Osteoblast (primary cell): ENCODE measurements around the gene GADL1. TPM values are rescaled to one million over a fixed set of nuclear protein-coding genes. Genes with fewer than 3 reads are reported as not detected.

Experiments
- DNase-seq: peaks from one replicate; pipeline ENCODE4 v3.0.0; 2011; ENCODE audit warnings: low spot score, mixed read lengths; ENCODE audit not compliant: insufficient read length; ENCODE audit errors: missing footprints
- H2AFZ ChIP-seq: 2 replicates; pipeline ENCODE4 v1.6.0; 2011; ENCODE audit warnings: mild to moderate bottlenecking, low read length
- H3K27ac ChIP-seq: 2 replicates; pipeline ENCODE4 v1.5.1; 2011; ENCODE audit warnings: mild to moderate bottlenecking, low read depth, low read length, moderate library complexity
- H3K27me3 ChIP-seq: 2 replicates; pipeline ENCODE4 v1.6.0; 2012; ENCODE audit warnings: mild to moderate bottlenecking, control low read depth, inconsistent platforms, low read length, moderate library complexity; ENCODE audit not compliant: insufficient read depth
- H3K36me3 ChIP-seq: 2 replicates; pipeline ENCODE4 v1.5.1; 2011; ENCODE audit warnings: mild to moderate bottlenecking, low read length, control low read depth, moderate library complexity; ENCODE audit not compliant: insufficient read depth
- H3K4me1 ChIP-seq: 2 replicates; pipeline ENCODE4 v1.5.1; 2011; ENCODE audit warnings: mild to moderate bottlenecking, low read length, control low read depth, moderate library complexity; ENCODE audit not compliant: insufficient read depth
- H3K4me2 ChIP-seq: 2 replicates; pipeline ENCODE4 v1.6.0; 2011; ENCODE audit warnings: mild to moderate bottlenecking, low read length; ENCODE audit not compliant: insufficient read depth
- H3K4me3 ChIP-seq: fragments of 200-600 bp; sonication (generic); 3 replicates; pipeline ENCODE4 v1.5.1; 2012; ENCODE audit warnings: mild to moderate bottlenecking, low read length, inconsistent platforms; ENCODE audit not compliant: insufficient read depth
- H3K79me2 ChIP-seq: 2 replicates; pipeline ENCODE4 v1.6.0; 2012; ENCODE audit warnings: mild to moderate bottlenecking, low read length, control low read depth, inconsistent platforms; ENCODE audit not compliant: insufficient read depth
- H3K9me3 ChIP-seq: 2 replicates; pipeline ENCODE4 v1.5.1; 2011; ENCODE audit warnings: low read depth, low read length, control low read depth
- H4K20me1 ChIP-seq: 2 replicates; pipeline ENCODE4 v1.6.0; 2012; ENCODE audit warnings: mild to moderate bottlenecking, low read length, control low read depth; ENCODE audit not compliant: insufficient read depth
- total RNA-seq: library from RNA; depleted of rRNA; stranded (reverse); fragments of >200 nt; gene quantifications from 2 replicates; pipeline ENCODE4 v1.2.3, GENCODE V29; 2012
- TF ChIP-seq, protein P1 (sequence below): IDR thresholded peaks from 2 replicates; pipeline ENCODE4 v1.5.1; 2011; ENCODE audit warnings: mild to moderate bottlenecking, low read depth, low read length, moderate library complexity; ENCODE audit errors: extremely low read depth

Gene GADL1
- total RNA-seq, 1 donor: not detected

DNA sequence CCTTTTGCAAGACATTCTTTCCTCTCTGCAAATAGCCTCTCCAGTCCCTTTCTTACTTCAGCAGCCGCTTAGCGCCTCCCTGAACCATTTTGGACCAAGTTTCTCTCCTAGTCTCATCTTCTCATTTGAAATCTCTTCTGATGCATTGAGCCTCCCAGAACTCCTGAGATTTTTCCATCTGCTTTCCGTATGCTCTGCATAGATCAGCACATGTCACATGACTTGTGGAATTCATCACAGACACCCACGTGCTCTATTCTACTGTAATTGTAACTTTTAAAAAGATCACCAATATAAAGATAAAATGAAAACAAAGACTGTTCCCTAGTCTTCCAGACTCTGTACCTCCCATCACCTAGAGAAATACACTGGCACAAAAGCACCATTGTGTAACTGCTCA, 100.7 kb downstream of the GADL1 start:
- Histone ChIP-seq H3K27me3 (peaks cover 4% of the 10 kb centered on the region), H3K9me3 (no peaks in the 10 kb centered on the region), H2AFZ (no peak overlapping the region), H3K27ac (no peak overlapping the region), H3K4me3 (no peak overlapping the region), H3K79me2 (no peaks in the 10 kb centered on the region), H4K20me1 (no peaks in the 10 kb centered on the region), H3K4me2 (no peak overlapping the region), H3K4me1 (no peaks in the 10 kb centered on the region), H3K36me3 (no peaks in the 10 kb centered on the region)
- TF ChIP-seq, protein P1, sequence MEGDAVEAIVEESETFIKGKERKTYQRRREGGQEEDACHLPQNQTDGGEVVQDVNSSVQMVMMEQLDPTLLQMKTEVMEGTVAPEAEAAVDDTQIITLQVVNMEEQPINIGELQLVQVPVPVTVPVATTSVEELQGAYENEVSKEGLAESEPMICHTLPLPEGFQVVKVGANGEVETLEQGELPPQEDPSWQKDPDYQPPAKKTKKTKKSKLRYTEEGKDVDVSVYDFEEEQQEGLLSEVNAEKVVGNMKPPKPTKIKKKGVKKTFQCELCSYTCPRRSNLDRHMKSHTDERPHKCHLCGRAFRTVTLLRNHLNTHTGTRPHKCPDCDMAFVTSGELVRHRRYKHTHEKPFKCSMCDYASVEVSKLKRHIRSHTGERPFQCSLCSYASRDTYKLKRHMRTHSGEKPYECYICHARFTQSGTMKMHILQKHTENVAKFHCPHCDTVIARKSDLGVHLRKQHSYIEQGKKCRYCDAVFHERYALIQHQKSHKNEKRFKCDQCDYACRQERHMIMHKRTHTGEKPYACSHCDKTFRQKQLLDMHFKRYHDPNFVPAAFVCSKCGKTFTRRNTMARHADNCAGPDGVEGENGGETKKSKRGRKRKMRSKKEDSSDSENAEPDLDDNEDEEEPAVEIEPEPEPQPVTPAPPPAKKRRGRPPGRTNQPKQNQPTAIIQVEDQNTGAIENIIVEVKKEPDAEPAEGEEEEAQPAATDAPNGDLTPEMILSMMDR: no peak
- DNase-seq: no peak

DNA sequence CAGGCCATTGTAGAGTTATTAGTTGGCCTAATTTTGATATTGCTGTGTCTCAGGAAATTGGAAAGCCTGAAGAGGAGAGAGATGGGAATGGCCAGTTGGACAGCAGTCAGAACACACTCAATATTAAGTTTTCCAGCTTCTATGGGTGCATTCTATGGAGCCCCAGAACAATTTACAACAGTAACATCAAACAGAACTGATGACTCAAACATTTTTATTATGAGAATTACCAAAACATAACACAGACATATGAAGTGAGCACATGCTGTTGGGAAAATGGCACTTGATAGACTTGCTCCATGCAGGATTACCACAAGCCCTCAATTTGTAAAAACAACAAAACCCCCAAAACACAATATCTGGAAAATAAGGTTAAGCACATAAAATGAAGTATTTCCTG, 104.3 kb downstream of the GADL1 start:
- TF ChIP-seq, protein P1: no peak
- Histone ChIP-seq H3K4me3 (no peak overlapping the region), H2AFZ (no peak overlapping the region), H3K9me3 (no peaks in the 10 kb centered on the region), H3K4me2 (no peak overlapping the region), H3K36me3 (no peaks in the 10 kb centered on the region), H4K20me1 (no peaks in the 10 kb centered on the region), H3K27me3 (peaks cover 4% of the 10 kb centered on the region), H3K27ac (no peak overlapping the region), H3K4me1 (no peaks in the 10 kb centered on the region), H3K79me2 (no peaks in the 10 kb centered on the region)
- no peak for DNase-seq

DNA sequence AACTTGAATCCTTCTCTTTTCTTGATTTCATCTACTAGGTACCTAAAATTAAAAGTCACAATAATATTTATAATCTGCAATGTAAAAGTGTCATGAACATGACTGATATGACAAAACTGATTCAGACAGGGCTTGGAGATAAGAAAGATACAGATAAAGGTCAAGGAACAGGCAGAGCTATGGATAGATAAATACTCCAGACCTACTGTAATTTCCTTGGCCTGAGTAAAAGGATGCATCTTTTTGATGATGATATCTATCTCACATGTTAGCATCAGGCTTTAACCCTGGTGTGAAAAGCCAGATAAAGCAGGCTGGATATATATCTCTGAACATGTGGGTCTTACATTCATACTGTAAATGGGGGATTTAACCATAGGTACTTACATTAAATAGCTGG, 108.1 kb downstream of the GADL1 start:
- Histone ChIP-seq H3K4me3 (no peak overlapping the region), H3K9me3 (no peaks in the 10 kb centered on the region), H3K36me3 (no peaks in the 10 kb centered on the region), H3K79me2 (no peaks in the 10 kb centered on the region), H4K20me1 (no peaks in the 10 kb centered on the region), H3K27me3 (peaks cover 15% of the 10 kb centered on the region), H3K27ac (no peak overlapping the region), H3K4me2 (no peak overlapping the region), H3K4me1 (no peaks in the 10 kb centered on the region), H2AFZ (no peak overlapping the region)
- TF ChIP-seq, protein P1: no peak
- DNase-seq: no peak

DNA sequence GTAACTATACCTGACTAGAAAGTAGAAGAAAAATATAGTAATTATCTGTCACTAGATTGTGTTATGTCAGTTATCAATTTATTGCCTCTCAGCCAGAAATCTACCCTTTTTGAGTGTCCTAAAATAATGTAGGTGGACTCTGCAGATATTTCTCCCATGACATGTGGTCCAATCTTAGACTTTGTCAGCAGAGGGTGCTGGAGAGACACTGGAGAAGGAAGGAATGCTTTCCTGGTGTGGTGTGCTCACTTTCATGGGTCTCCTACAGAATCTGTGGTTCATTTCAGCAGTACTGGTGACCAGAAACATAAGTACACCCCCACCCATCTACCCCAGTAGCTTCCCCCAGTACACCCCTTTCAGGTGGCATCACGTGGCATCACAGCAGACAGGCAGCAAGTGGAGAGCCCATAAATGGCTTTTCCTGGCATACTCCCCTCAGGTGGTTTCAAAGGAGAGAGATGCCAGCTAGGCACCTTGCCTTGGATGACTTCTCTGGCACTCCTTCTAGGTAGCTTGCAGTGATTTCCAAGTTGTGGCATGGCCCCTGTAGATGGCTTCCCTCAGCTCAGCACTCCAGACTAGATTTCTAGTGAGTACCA, 114.7 kb downstream of the GADL1 start:
- Histone ChIP-seq H3K27me3 (peaks cover 12% of the 10 kb centered on the region), H3K4me3 (no peak overlapping the region), H3K27ac (no peak overlapping the region), H2AFZ (no peak overlapping the region), H3K4me2 (no peak overlapping the region), H3K36me3 (no peaks in the 10 kb centered on the region), H3K79me2 (no peaks in the 10 kb centered on the region), H3K9me3 (no peaks in the 10 kb centered on the region), H3K4me1 (no peaks in the 10 kb centered on the region), H4K20me1 (no peaks in the 10 kb centered on the region)
- DNase-seq: no peak
- TF ChIP-seq, protein P1: peak; percentile 53
